ENCODE measurements around the gene UST. TPM values are rescaled to one million over a fixed set of nuclear protein-coding genes. Genes with fewer than 3 reads are reported as not detected.
"Not testable (repeated sequence)": the region's sequence is repeated elsewhere in the genome, so short reads cannot be mapped to it uniquely, and the experiment has no call there.

The UST gene
- total RNA-seq, 1 donor from 2014 or later = 9.7 TPM

GRCh38 chr6:148775161-148775560, 28.3 kb downstream of the UST start:
- no peak overlapping the region for H3K27ac Mint-ChIP-seq
- H3K4me3 Mint-ChIP-seq = no peak overlapping the region
- peaks cover 16% of the 10 kb centered on the region for H3K4me1 Mint-ChIP-seq (ENCODE audit: unreplicated experiment)
- H3K9me3 Mint-ChIP-seq = no peaks in the 10 kb centered on the region
- no peak for TF ChIP-seq CTCF (conservative IDR thresholded peaks at IDR 0.05)
- DNase-seq (ENCODE audit: extremely low spot score, unreplicated experiment) = no peak
- H3K27me3 Mint-ChIP-seq = no peaks in the 10 kb centered on the region
- no peaks in the 10 kb centered on the region for H3K36me3 Mint-ChIP-seq

GRCh38 chr6:148776321-148777308, 29.8 kb downstream of the UST start:
- H3K4me1 Mint-ChIP-seq (ENCODE audit: unreplicated experiment) = peaks cover 13% of the 10 kb centered on the region
- DNase-seq (ENCODE audit: extremely low spot score, unreplicated experiment) = no peak
- H3K36me3 Mint-ChIP-seq = no peaks in the 10 kb centered on the region
- no peaks in the 10 kb centered on the region for H3K9me3 Mint-ChIP-seq
- no peak overlapping the region for H3K4me3 Mint-ChIP-seq
- no peaks in the 10 kb centered on the region for H3K27me3 Mint-ChIP-seq
- TF ChIP-seq CTCF (conservative IDR thresholded peaks at IDR 0.05) = no peak
- H3K27ac Mint-ChIP-seq = no peak overlapping the region

GRCh38 chr6:148779142-148779562, 32.3 kb downstream of the UST start:
- H3K27me3 Mint-ChIP-seq = no peaks in the 10 kb centered on the region
- peaks cover 13% of the 10 kb centered on the region for H3K4me1 Mint-ChIP-seq (ENCODE audit: unreplicated experiment)
- no peak overlapping the region for H3K27ac Mint-ChIP-seq
- no peak for DNase-seq (ENCODE audit: extremely low spot score, unreplicated experiment)
- peaks cover 3% of the 10 kb centered on the region for H3K36me3 Mint-ChIP-seq
- H3K4me3 Mint-ChIP-seq = no peak overlapping the region
- no peaks in the 10 kb centered on the region for H3K9me3 Mint-ChIP-seq
- no peak for TF ChIP-seq CTCF (conservative IDR thresholded peaks at IDR 0.05)

GRCh38 chr6:148780423-148780822, 33.6 kb downstream of the UST start:
- not testable (repeated sequence) for H3K4me3 Mint-ChIP-seq; H3K9me3 Mint-ChIP-seq; H3K27me3 Mint-ChIP-seq; H3K36me3 Mint-ChIP-seq; H3K27ac Mint-ChIP-seq; DNase-seq (ENCODE audit: extremely low spot score, unreplicated experiment); H3K4me1 Mint-ChIP-seq (ENCODE audit: unreplicated experiment)

- no peak for TF ChIP-seq CTCF (conservative IDR thresholded peaks at IDR 0.05)
- DNase-seq (ENCODE audit: extremely low spot score, unreplicated experiment) = no peak
- Mint-ChIP-seq H3K9me3 (no peaks in the 10 kb centered on the region), H3K36me3 (peaks cover 3% of the 10 kb centered on the region), H3K27me3 (no peaks in the 10 kb centered on the region), H3K27ac (no peak overlapping the region), H3K4me1 (ENCODE audit: unreplicated experiment) (peaks cover 9% of the 10 kb centered on the region), H3K4me3 (no peak overlapping the region)
These were observed 34.1 kb downstream of the UST start for GRCh38 chr6:148780918-148781436.

- Mint-ChIP-seq H3K4me3 (no peak overlapping the region), H3K9me3 (peaks cover 5% of the 10 kb centered on the region), H3K36me3 (no peaks in the 10 kb centered on the region), H3K4me1 (ENCODE audit: unreplicated experiment) (no peaks in the 10 kb centered on the region), H3K27ac (no peak overlapping the region), H3K27me3 (no peaks in the 10 kb centered on the region)
- TF ChIP-seq CTCF (conservative IDR thresholded peaks at IDR 0.05) = no peak
- no peak for DNase-seq (ENCODE audit: extremely low spot score, unreplicated experiment)
These were observed 43.1 kb downstream of the UST start for GRCh38 chr6:148789948-148790347.
